Thyroid gland (tissue), 4 donors: ENCODE measurements around the gene MMD.

ENCODE experiments used
- CTCF ChIP-seq, 6 experiments: fragments of 200-600 bp in 3 of 6; fragments of 450-650 bp in 3 of 6; sonication (generic) in 3 of 6; IDR thresholded peaks; one replicate each; pipeline ENCODE4 v1.5.1; 2016 to 2019; ENCODE audit warnings: antibody characterized with exemption in 6 of 6, mild to moderate bottlenecking in 2 of 6, inconsistent platforms in 1 of 6, moderate library complexity in 1 of 6
- POLR2A ChIP-seq, 2 donors: fragments of 450-650 bp; IDR thresholded peaks; one replicate each; pipeline ENCODE4 v1.6.1; 2017; ENCODE audit warnings: antibody characterized with exemption in 2 of 2, mild to moderate bottlenecking in 2 of 2, moderate library complexity in 1 of 2

- TF ChIP-seq CTCF (IDR thresholded peaks at IDR 0.05) (no peak), POLR2A (IDR thresholded peaks at IDR 0.05) (no peak)
These were observed 10.2 kb downstream of the MMD start for GRCh38 chr17:55411463-55411855.
